NK-92 (cell line): Measurements from ENCODE around the gene RMP24.
"Not testable (repeated sequence)": the region's sequence is repeated elsewhere in the genome, so short reads cannot be mapped to it uniquely, and the experiment has no call there.

Experiments
- DNase-seq: peaks from one replicate; lab custom pipeline; 2025; ENCODE audit not compliant: unreplicated experiment; lab: John Stamatoyannopoulos, UW

Gene RMP24

GRCh38 chr18:35967866-35968265 is 4.6 kb upstream of the RMP24 start:
- not testable (repeated sequence) for DNase-seq

GRCh38 chr18:35968278-35968880 is 4.1 kb upstream of the RMP24 start:
- no peak for DNase-seq

- no peak for DNase-seq
Observed at GRCh38 chr18:35969676-35970075, 2.8 kb upstream of the RMP24 start.

GRCh38 chr18:35971661-35972196 is 750 bp upstream of the RMP24 start:
- no peak for DNase-seq

GRCh38 chr18:35973650-35974049 is 1.2 kb downstream of the RMP24 start:
- DNase-seq = no peak

- DNase-seq = no peak
Observed at GRCh38 chr18:35974181-35974580, 1.7 kb downstream of the RMP24 start.

- DNase-seq = no peak
Observed at GRCh38 chr18:35979112-35979511, 6.6 kb downstream of the RMP24 start.

GRCh38 chr18:35982409-35983114 is 10.1 kb downstream of the RMP24 start:
- no peak for DNase-seq

GRCh38 chr18:35983147-35983546 is 10.7 kb downstream of the RMP24 start:
- no peak for DNase-seq

- DNase-seq = no peak
Observed at GRCh38 chr18:35983818-35984217, 11.3 kb downstream of the RMP24 start.

GRCh38 chr18:35991696-35992095 is 19.2 kb downstream of the RMP24 start:
- DNase-seq = no peak

- no peak for DNase-seq
Observed at GRCh38 chr18:35993013-35993412, 20.5 kb downstream of the RMP24 start.

GRCh38 chr18:35998967-35999366 is 26.5 kb downstream of the RMP24 start:
- DNase-seq = no peak

- no peak for DNase-seq
Observed at GRCh38 chr18:35999925-36000324, 27.4 kb downstream of the RMP24 start.

GRCh38 chr18:36006997-36007396 is 34.5 kb downstream of the RMP24 start:
- no peak for DNase-seq

- DNase-seq = no peak
Observed at GRCh38 chr18:36009214-36009613, 36.7 kb downstream of the RMP24 start.

- DNase-seq = no peak
Observed at GRCh38 chr18:36012891-36013290, 40.4 kb downstream of the RMP24 start.

GRCh38 chr18:36015629-36016028 is 43.1 kb downstream of the RMP24 start:
- no peak for DNase-seq

GRCh38 chr18:36017232-36017631 is 44.8 kb downstream of the RMP24 start:
- DNase-seq = no peak

- DNase-seq = no peak
Observed at GRCh38 chr18:36020174-36020711, 47.8 kb downstream of the RMP24 start.

- DNase-seq = no peak
Observed at GRCh38 chr18:36023336-36023735, 50.9 kb downstream of the RMP24 start.

- DNase-seq = not testable (repeated sequence)
Observed at GRCh38 chr18:36024241-36024640, 51.8 kb downstream of the RMP24 start.
